ENCODE results near the gene ENPP3. TPM values are rescaled to one million over a fixed set of nuclear protein-coding genes. Genes with fewer than 3 reads are reported as not detected.

The ENPP3 gene
- total and polyA plus RNA-seq, 2 donors (not counting 1 experiment from before 2014, with no cell fraction given), result 0.18 to 0.25 TPM

DNA sequence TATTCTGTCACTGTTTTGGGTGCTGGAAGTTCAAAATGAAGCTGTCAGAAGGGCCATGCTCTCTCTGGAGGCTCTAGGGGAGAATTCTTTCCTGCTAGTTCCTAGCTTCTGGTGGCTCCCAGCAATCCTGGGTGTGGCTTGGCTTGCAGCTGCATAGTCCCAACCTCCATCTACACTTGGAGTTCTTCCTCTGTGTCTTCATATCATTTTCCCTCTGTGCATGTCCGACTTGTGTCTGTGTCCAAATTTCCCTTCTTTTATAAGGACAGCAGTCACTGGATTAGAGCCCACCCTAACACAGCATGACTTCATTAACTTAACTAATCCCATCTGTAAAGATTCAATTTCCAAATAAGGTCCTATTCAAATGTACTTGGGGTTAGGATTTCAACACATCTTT, 147.5 kb downstream of the ENPP3 start:
- no peaks in the 10 kb centered on the region for H3K4me1 ChIP-seq (ENCODE audit: control insufficient read depth in 2 of 2, insufficient read depth in 2 of 2, low read length in 2 of 2)
- H3K4me1 Mint-ChIP-seq, result no peaks in the 10 kb centered on the region
- no peak overlapping the region for H3K9ac ChIP-seq (ENCODE audit: low read length)
- ChIA-PET POLR2A (no interaction called here), CTCF (no interaction called here)
- DNase-seq, result no peak
- no peak overlapping the region for H2AFZ ChIP-seq (ENCODE audit: insufficient read depth, low read depth, low read length, poor library complexity, severe bottlenecking)
- no peak overlapping the region for H3K4me2 ChIP-seq (replicated peaks; ENCODE audit: low read depth, low read length, poor library complexity, severe bottlenecking)
- peaks cover 4% of the 10 kb centered on the region for H3K9me3 Mint-ChIP-seq (ENCODE audit: insufficient read depth)
- intact Hi-C loops (cut with micrococcal nuclease), result no loop called here
- no peak overlapping the region for H3K4me3 Mint-ChIP-seq
- H3K9me3 ChIP-seq (ENCODE audit: control extremely low read depth in 1 of 3, control insufficient read depth in 2 of 3, insufficient read depth in 1 of 3, low read length in 2 of 3), result peaks cover 0 to 6% (median 0%) of the 10 kb centered on the region in 3 donors
- no peak overlapping the region for H3K27ac Mint-ChIP-seq
- no peaks in the 10 kb centered on the region for H3K79me2 ChIP-seq (ENCODE audit: control insufficient read depth, insufficient read depth, low read length)
- H3K36me3 ChIP-seq (replicated peaks in 1 of 2; ENCODE audit: control extremely low read depth in 1 of 2, control insufficient read depth in 1 of 2, extremely low read depth in 1 of 2, insufficient read depth in 2 of 2, low read length in 1 of 2), result no peaks in the 10 kb centered on the region
- H4K20me1 ChIP-seq (ENCODE audit: control insufficient read depth, insufficient read depth, low read length, poor library complexity, severe bottlenecking), result no peaks in the 10 kb centered on the region
- peaks cover 10% of the 10 kb centered on the region for H3K27me3 Mint-ChIP-seq
- H3K4me3 ChIP-seq (ENCODE audit: control extremely low read depth in 1 of 5, extremely low read depth in 1 of 5, insufficient read depth in 1 of 5, low read depth in 2 of 5, low read length in 4 of 5), result no peak overlapping the region
- TF ChIP-seq CTCF (IDR thresholded peaks at IDR 0.05) (no peak), EZH2 (IDR thresholded peaks at IDR 0.05; ENCODE audit: borderline replicate concordance, insufficient read depth, low read depth, low read length, poor library complexity, severe bottlenecking) (no peak)
- WGBS (ENCODE audit: insufficient coverage), result 40% methylated on average over 1 of the region's 1 CpG
- no peak overlapping the region for H3K27ac ChIP-seq (ENCODE audit: low read length in 2 of 2)
- no peak for ATAC-seq (ENCODE audit: low read depth)
- no peaks in the 10 kb centered on the region for H3K27me3 ChIP-seq (replicated peaks in 1 of 4; ENCODE audit: control extremely low read depth in 1 of 4, control insufficient read depth in 3 of 4, insufficient read depth in 4 of 4, low read length in 3 of 4)

DNA sequence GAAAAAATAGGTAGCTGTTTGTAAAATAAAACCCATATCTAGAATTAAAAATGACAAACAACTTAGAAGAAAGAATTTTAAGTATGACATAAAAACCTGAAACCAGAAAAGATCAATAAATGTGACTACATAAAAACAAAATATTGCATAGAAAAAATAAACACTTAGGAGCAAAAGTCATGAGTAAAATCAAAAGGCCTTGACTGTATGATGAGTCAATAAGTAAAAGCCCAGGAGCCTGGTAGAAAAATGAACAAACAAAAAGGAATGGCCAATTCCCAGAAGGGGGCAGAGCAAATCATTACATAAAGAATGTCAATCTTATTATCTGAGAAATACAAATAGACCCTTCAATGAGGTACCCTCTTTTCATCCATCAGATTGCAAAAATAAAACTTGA, 150.0 kb downstream of the ENPP3 start:
- ATAC-seq (ENCODE audit: low read depth) (no peak), DNase-seq (no peak)
- no peaks in the 10 kb centered on the region for H3K4me1 Mint-ChIP-seq
- Histone ChIP-seq H3K9ac (ENCODE audit: low read length) (no peak overlapping the region), H3K36me3 (replicated peaks in 1 of 2; ENCODE audit: control extremely low read depth in 1 of 2, control insufficient read depth in 1 of 2, extremely low read depth in 1 of 2, insufficient read depth in 2 of 2, low read length in 1 of 2) (no peaks in the 10 kb centered on the region), H3K27me3 (replicated peaks in 1 of 4; ENCODE audit: control extremely low read depth in 1 of 4, control insufficient read depth in 3 of 4, insufficient read depth in 4 of 4, low read length in 3 of 4) (no peaks in the 10 kb centered on the region), H3K79me2 (ENCODE audit: control insufficient read depth, insufficient read depth, low read length) (no peaks in the 10 kb centered on the region), H3K4me1 (ENCODE audit: control insufficient read depth in 2 of 2, insufficient read depth in 2 of 2, low read length in 2 of 2) (no peaks in the 10 kb centered on the region), H3K4me3 (ENCODE audit: control extremely low read depth in 1 of 5, extremely low read depth in 1 of 5, insufficient read depth in 1 of 5, low read depth in 2 of 5, low read length in 4 of 5) (no peak overlapping the region), H2AFZ (ENCODE audit: insufficient read depth, low read depth, low read length, poor library complexity, severe bottlenecking) (no peak overlapping the region), H3K4me2 (replicated peaks; ENCODE audit: low read depth, low read length, poor library complexity, severe bottlenecking) (no peak overlapping the region), H4K20me1 (ENCODE audit: control insufficient read depth, insufficient read depth, low read length, poor library complexity, severe bottlenecking) (no peaks in the 10 kb centered on the region), H3K27ac (ENCODE audit: low read length in 2 of 2) (no peak overlapping the region), H3K9me3 (ENCODE audit: control extremely low read depth in 1 of 3, control insufficient read depth in 2 of 3, insufficient read depth in 1 of 3, low read length in 2 of 3) (peaks cover 0 to 6% (median 0%) of the 10 kb centered on the region in 3 donors)
- POLR2A ChIA-PET, result no interaction called here
- no peak overlapping the region for H3K4me3 Mint-ChIP-seq
- no peak for TF ChIP-seq EZH2 (IDR thresholded peaks at IDR 0.05; ENCODE audit: borderline replicate concordance, insufficient read depth, low read depth, low read length, poor library complexity, severe bottlenecking)
- CTCF ChIA-PET, result no interaction called here
- H3K9me3 Mint-ChIP-seq (ENCODE audit: insufficient read depth), result peaks cover 4% of the 10 kb centered on the region
- intact Hi-C loops (cut with micrococcal nuclease), result no loop called here
- peaks cover 10% of the 10 kb centered on the region for H3K27me3 Mint-ChIP-seq
- H3K27ac Mint-ChIP-seq, result no peak overlapping the region
